Mucosa of gallbladder (tissue), 1 donor: ENCODE data around the gene MITF. TPM values are rescaled to one million over a fixed set of nuclear protein-coding genes. Genes with fewer than 3 reads are reported as not detected.

ENCODE experiments used
- DNase-seq: peaks from one replicate; pipeline ENCODE4 v3.0.0-alpha.2; 2020; ENCODE audit warnings: low spot score
- total RNA-seq: library from RNA; stranded (reverse); gene quantifications from one replicate; pipeline ENCODE4 v1.2.1, GENCODE V29; 2021
- donor health status: DM: no; HTN: no; CAD: no.

Gene MITF
- total RNA-seq, 1 donor from 2014 or later: 62.0 TPM

DNA sequence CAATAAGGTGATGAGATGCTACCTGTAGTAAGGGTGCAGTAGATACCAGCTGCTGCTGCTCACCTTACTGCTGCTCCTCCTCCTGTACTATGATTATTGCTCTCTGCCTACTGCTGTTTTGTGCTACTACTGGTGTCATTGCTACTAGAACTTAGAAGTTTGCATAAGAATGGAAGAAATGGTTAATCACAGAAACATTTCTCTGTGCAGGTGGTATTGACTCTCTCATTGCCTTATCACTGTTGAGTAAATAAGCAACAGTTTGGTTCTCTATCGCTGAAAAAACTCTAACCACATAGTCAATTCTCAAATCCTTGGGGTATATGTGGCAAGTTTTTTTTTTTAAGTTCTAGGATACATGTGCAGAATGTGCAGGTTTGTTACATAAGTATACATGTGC is 16.5 kb downstream of the MITF start:
- DNase-seq: no peak

DNA sequence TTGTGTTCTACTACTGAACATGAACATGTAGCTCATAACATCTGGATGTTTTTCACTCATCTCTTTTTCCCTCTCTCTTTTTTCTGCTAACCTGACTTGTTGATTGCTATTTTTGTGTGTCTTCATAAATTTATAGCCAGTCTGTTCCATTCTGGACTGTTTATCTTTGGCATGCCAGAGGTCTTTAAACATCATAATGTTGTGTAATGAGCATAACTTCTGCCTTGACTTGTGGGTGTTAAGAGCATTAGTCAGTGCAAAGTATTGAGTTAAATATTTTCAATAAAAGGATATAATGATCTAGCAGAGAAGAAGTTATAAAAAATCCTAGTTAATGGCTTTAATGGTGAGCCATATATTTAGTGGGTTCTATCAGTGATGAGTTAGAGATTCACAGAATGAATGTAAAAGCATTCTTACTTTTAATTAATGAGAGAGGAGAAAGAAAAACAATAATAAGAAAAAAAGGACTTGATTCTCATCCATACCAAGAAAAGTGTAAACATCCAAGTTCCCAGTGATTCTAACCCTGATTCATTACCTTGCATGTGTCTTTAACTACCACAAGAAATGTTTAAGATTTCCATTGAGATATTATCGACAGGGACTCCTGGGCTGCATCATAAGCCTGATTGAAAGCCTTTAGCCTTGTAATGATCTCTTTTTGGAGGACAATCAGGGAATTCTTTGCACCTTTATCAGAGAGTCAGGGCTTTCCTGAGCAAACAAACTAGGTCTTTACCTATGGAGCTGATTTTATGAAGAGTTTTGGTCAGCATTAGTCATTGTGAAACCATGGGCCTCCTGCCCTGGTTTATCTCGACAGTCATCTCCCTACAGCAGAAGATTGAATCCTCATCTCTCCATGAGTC is 22.9 kb downstream of the MITF start:
- no peak for DNase-seq

DNA sequence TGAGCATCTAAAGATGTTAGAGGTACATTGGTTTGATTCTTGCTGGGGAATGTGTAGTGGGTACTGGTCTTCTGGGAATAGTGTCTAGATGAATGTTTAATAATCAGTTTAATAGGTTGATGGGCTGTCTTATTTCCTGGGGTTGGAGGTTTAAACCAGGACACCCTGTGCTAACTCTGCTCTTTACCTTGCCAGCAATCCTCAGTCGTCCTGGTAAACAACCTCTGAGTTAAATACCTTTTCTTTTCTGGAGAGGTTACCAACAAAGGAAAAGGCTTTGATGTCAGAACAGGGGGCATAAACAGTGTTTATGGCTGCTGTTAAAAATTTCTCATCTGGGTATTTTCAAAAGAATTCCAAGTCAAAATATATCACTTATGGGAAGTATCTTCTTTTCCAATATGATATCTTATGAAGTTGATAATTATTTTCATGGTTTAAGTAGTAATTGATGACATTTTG is 23.5 kb downstream of the MITF start:
- no peak for DNase-seq

DNA sequence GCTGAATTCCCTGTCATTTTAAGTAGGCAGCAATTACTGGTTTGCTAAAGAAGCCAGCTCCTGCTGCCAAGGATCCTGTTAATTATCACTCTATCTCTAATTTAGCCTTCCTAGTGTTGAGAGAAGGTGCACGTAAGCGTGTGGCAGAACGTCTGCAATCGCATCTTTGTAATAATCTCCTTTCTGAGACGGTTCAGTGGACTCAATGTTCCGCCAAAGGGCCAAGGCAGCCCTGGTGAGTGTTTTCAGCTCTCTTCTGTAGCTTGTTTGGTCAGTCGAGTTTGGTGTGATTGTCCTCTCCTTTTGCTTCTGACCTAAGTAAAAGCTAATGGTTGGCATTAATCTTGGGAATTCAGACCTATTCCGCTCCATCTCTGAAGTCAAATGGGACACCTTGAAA is 24.2 kb downstream of the MITF start:
- DNase-seq: no peak

DNA sequence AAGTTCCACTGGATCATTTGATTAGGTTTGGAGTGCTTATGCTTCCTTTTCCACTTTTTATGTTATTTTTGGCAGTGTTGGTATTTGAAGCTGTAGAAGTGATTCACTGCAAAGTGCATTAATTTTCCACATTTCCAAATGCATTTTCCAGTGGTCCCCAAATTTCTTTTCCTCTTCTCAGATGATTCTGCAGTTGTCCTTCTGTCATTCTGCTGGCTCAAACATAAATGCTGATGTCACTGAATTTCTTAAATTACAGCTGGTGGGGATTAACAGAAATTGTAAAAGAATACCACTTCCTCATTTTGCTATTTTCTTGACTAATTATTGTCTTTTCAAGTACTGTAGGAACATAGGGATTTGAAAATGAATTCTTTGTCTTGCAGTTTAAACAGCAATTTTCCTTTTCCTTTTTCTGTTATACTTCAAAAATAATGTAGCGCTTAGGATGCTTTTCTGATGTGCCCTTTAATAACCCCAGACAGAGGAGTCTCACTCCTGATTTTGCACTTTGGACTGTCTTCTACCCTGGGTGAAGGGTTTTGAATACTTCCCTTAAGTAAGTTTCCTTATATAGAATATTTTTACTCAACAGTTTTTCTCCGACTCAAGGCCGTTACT is 25.0 kb downstream of the MITF start:
- no peak for DNase-seq

DNA sequence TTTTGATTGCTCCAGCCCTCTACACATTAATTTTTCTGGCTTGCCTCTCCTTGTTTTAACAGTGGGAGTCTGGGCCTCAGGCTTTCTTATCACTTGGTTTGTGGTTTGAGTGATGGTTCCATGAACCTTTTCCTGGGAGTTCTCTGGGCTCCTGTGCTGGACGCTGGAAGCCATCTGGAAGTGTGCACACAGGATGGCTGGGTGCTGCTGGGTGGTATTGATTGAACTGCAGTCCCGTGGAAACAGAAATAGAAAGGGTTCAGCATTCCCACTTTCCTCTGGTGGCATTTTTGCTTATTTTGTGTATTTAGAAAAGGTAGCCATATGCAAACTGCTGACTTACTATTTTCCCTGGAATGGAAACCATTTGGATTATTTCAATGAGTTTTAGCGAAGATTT is 25.6 kb downstream of the MITF start:
- no peak for DNase-seq

DNA sequence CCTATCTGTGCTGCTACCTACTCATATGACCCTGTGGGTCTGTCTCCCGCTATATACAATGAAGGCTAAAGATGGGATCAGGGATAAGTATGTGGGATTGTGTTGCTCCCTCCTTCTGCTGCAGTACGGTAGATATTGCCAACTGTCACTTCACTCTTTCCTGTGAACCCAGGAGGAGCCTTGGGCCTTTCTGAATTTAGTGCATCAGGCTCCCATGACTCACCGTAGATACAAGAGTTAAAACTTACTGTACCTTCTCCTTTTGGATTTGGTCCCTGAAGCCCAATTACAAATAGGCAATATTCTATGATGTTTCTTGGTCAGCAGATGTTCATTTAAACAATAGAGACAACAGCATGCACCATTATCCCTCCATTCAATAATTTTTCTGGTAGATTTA is 27.4 kb downstream of the MITF start:
- DNase-seq: no peak

DNA sequence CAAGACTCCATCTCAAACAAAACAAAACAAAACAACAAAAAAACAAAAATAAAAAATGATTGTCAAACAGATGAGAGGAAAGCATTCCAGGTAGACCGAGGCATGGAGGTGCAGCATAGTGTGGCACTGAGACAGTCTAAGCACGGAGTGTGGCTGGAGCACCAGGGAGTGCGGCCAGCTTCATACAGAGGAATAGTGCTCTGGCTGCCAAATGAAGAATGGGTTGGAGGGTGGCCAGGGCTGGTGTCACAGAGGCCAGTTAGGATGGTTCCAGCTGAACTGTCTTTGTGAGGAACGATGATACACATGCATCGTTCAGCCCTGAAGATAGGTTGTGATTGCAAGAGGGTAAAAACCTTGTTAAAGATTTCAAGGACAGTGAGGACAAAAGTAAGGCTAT is 28.3 kb downstream of the MITF start:
- DNase-seq: peak; percentile 38

DNA sequence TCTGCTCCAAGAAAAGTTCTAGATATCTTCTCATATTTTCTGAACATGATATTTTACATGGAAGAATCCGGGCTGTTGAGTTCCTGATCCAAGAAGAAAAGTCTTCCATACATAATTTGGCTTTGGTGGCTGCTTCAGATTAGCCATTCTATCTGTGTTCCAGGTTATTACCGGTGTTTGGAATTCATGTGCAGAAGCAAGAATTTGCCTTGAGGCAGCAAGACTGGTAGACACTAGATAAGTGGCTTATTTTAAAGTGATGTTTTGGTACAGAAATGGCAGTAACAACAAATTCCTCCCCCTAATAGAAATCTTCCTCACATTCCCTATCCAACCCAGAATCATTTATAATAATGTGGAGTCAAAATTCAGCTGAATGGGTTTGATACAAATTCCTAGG is 29.2 kb downstream of the MITF start:
- no peak for DNase-seq

DNA sequence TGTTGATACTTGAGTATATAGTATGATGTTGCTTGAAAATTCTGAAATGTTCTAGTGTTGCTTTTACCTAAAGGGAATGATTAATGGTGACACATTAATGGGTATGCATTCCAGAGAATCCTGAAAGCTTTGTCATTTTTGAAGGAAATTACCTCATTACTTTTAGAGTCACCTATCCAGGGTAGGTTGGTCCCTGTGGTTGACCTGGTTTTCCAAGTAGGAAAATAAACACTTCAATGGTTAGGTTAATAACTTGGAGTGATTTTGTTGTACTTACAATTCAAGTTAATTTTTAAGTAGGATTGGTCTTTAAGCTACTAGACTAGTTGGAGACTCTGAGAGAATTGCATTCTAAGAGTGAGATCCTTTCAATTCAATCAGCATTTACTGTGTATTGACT is 31.0 kb downstream of the MITF start:
- DNase-seq: no peak

DNA sequence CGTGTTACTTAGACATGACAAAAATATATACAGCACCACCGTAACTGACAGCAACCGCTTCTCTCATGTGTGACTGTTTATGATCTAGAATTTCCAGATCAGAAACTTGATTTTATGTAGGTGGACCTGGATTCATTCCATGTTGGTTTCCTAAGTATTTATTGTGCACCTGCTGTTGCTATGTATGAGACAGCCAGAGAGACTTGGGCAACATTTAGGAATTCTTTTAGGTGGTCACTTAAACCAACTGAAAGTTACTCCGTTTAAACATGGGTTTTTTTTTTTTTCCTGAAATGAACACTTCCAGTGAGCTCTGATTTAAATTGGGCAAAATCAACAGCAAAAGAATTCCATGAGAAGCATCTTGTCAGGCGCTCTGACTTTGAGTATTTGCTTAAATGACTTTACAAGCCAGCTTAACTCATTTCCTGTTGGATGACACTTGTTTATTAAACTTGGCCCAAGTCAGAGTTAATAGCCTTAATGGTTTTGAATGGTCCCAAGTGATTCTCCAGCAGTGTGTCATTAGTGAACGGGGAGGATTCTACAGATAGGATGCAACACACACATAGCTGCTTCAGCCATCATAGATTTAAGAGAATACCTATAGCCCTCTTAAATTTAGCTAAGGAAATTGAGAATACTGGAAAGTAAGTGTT is 31.8 kb downstream of the MITF start:
- no peak for DNase-seq

DNA sequence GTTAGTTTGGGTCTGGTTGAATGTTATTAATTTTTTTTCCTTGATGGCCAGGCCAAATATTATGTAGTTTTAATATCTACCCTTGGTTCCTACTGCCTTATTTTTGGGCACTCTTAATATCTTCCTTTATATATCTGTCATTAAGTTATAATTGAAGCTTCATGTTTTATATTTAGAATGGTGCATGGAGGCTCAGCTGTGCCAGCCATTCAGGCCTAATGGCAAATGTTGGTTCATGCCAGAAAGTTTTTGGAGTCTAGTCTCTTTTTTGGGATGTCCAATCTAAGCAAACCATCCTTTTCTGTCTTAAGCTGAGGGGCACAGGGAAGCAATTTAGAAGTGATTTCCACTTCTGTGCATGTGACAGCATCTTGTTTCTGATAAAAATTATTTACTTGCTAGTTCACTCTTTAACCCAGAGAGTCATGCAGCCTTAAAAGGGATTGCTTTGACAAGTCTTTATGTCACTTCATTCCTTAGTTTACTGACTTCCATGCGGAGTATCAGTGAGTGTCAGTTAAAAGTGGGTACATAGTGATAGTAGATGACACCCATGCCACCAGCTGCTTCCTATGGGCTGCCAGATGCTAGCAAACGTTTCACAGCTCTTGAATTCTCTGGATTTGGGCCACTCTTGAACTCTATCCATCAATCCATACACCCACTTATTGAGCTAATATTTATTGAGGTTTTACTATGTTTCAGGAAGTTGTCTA is 33.0 kb downstream of the MITF start:
- DNase-seq: no peak

DNA sequence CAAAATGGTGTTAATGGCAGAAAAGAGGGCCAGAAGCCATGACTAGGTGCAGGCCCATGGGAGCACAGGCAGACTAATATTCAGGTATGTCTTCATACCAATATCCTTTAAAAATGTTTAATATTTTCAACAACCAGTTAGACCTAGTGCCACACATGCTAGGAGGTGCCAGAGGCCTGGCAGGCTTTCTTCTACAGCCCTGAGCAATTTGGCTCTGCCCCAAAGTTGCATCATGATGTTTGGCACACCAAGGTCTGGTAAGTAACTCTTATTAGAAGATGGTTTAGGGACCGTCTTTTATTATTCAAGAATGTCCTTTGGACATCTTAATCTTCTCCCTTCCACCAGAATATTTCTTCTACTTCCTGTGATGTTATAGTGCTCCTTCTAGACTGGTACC is 34.8 kb downstream of the MITF start:
- DNase-seq: no peak

DNA sequence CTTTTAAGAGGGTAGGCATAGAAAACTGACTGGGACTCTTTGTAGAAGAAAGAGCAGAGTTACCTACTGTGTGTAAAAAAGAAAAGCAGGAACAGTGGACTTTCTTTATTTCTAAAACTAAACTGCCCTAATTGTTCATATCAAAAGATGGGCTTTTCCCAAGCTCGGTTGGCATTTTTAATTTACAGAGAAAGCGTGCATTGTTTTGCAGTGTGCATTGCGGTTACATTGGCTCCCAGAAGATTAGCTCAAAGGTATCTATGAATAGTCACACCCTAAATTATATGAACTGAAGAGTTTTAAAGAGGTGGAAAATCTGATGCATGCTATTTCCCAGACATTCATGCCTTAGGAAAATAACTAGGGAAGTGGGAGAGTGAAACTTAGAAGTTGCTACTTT is 36.5 kb downstream of the MITF start:
- DNase-seq: no peak

DNA sequence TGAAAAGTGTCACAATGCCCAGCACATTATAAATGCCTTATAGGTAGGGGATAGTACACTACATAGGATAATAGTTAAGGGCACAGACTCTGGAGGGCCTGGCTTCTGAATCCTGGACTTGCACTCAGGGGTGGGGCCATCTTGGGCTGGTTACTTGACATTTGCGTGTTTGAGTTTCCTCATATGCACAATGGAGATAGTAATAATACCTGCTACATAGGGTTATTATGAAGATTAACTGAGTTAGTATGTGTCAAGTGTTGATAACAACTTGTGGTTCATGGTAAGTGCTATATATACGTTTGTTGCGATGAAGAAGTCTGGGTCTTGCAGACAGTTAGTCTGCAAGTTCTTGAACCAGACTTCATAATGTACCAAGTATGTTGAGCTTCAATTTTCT is 37.0 kb downstream of the MITF start:
- DNase-seq: no peak

DNA sequence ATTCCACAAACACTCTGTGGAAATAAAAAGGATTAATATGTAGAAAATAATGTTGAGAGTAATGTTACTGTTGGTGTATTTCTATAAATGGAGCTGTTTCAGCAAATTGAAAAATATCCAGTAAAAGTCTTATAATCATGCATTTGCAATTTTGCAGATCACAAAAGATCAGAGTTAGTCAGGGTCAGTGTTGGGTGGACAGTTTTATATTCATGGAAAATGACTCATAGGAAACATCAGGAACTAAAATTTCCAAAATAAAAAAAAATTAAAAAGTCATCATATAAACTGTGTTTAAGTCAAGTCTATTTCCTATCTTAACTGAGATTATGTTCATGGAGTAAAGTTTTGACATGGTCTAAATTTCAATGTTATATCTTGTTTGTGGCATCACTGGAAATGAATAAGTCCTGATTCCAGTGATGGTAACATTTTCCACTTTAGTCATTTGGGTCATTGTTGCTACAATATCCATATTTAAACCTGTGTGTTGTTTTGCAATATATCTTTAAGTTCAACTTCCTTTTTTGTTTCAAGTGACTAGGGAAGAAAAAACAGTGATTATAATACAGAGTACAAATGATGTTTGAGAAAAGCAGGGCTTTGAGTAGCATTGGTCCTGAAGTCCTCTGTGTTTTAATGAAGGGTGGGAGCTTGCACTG is 37.8 kb downstream of the MITF start:
- DNase-seq: no peak

DNA sequence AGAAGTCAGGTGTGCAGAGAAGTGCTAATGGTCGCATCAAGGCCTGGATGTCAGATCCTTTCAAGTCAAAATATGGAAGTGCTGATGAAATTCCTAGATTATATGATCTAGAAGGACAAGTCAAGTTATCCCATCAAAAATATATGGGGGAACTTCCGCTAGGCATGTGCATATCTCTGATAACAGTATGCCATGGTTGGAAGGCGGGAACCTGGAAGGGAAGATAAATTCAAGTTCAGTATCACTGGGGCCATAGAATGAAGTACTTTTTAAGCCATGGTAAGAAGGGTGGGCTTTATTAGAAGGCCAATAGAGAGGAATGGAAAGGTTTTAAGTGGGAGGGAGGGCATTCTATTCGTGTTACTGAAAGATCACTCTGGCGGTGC is 38.3 kb downstream of the MITF start:
- DNase-seq: no peak

DNA sequence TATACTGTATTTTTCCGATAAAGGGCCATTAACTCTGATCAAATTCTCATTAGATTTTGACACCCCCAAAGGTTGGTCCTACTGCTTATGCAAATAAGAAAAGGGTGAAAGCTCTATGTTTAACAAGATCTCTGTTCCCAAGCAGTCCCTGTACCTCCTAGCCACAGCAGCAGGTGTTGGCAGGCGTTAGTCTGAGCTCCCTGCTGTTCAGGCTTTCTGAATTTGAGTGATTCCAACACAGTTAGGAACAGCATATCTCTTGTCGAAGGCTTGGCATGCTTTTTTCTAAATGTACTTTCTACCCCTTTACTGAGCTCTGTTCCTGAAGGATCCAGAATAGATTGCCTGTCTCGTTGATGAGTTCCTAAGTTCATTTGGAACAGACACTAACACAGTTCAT is 42.3 kb downstream of the MITF start:
- DNase-seq: no peak

DNA sequence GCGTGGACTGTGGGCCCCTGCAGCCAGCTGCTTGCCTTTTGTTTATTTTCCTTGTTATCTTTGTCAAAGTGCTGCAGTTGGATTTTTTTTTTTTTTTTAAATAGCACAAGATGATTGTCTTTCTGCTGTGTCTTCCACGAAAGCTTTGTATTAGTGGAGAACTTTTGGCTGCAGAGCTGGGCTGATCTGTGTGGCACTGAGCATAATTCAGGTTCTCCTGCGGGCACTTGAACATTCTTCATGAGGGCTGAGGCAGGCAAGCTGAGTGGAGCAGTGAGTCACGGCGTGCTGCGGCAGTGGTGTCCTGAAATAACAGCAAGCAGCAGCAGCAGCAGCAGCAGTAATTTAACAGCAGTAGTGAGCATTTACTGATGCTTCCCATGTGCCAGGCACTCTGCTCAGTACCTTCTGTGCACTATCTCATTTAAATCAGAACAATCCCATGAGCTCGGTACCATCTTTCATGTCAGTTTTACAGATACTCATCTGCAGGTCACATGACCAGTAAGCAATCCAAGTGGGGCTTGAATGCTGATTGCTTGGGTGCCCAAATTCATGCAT is 45.8 kb downstream of the MITF start:
- peak; percentile 31 for DNase-seq

DNA sequence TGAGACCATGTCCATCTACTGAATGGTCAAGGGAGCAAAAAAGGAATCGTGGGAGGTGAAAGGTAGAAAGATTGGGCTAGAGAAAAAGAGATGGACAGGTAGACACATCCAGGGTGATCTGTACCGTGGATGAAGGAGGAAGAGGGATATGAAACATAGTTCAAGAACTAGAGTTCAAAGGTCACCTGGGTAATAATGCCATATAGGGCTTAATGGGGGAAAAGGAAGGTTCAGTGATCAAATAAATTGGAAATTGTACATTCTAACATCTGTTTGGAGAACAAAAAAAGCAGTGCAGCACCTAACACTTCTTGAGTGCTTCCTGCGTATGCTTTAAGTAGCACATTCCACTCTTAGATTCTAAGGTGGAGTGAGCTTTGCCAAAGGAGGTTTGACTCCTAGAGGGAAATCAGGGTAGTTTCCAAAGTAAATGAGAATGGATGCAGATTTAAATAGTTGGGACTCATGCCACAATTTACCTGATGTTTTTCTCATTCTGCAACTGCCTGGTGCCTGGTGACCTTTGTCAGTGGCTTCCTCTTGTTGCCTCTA is 46.6 kb downstream of the MITF start:
- no peak for DNase-seq

DNA sequence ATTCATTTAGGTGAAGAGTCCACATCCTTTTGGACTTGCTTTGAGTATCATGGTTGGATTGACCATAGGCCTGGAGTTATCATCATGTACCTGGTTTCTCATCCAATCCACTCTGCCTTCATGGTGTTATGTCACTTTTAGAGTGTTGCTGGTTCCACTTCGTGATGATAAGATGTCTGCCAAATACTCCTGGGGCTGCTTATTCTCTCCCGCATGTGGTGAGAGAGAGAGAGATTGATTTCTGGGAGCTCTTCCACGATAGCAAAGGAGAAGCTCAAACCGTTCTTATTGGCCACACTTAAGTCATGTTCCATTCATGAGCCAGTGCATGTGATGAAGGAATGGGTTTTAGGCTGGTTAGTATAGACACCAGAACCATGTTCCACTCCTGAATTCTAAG is 47.6 kb downstream of the MITF start:
- DNase-seq: no peak
